Measurements from ENCODE around the gene KIAA1614. TPM values are rescaled to one million over a fixed set of nuclear protein-coding genes. Genes with fewer than 3 reads are reported as not detected.
A peak's percentile ranks its signal among the peaks of the same experiment; 100 is the strongest.
"Not testable (repeated sequence)": the region's sequence is repeated elsewhere in the genome, so short reads cannot be mapped to it uniquely, and the experiment has no call there.

Gene KIAA1614
- polyA plus RNA-seq, 5 donors, result 6.2 to 12.4 (median 9.5) TPM

DNA sequence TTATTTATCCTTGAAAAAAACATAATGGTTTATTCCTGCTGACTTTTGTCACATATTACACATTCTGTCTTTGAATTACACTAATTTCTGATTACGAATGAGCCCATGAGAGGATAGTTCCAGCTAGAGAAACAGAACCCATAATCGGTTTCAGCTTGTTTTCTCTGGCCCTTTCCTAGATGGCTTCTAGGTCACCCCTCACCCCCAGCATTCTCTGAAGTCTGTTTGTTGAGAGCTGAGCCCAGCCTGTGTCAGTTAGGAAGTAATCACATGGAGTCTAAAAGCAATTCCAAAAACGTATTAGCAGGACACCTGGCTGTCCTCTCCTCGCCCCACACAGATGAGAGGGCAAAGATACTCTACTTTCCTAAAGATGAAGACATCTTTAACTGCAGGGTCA lies 48.9 kb downstream of the KIAA1614 start:
- no peak for DNase-seq

DNA sequence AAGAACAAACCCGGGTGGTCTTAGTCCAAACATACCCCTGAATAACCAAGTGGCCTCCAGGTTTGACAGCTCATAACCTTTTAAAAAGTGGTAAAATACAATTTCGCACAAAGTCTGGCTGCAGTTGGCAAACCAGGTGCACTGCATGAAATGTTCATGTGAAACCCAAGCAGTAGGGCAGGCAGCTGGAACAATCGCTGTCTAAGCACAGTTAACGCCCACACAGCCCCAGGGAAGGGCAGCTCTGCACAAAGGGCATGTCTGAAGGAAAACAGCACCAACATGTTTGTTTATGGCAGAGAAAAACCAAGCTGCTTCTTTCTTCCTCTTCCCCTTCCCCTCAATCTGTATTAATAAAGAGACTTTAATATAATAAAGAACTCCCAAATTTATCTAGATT lies 49.5 kb downstream of the KIAA1614 start:
- DNase-seq, result no peak

DNA sequence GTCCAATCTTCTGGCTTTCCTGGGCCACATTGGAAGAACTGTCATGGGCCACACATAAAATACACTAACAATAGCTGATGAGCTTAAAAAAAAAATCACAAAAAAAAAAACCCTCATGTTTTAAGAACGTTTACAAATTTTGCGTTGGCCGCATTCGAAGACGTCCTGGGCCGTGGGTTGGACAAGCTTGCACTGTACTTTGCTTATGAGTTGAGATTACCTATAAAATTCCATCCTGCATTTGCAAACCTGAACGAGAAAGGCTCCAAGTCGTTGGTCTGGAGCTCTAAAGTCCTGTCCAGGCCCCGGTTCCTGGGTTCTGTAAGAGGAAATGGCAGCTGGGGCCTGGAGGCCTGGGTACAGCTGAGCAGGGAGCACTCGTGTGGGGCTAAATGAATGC lies 51.4 kb downstream of the KIAA1614 start:
- DNase-seq, result no peak

- no peak for DNase-seq
Measured at GRCh38 chr1:180964595-180964994, 51.9 kb downstream of the KIAA1614 start.

GRCh38 chr1:180966312-180966711 lies 53.6 kb downstream of the KIAA1614 start:
- no peak for DNase-seq

GRCh38 chr1:180966744-180967536 lies 54.2 kb downstream of the KIAA1614 start:
- no peak for DNase-seq

DNA sequence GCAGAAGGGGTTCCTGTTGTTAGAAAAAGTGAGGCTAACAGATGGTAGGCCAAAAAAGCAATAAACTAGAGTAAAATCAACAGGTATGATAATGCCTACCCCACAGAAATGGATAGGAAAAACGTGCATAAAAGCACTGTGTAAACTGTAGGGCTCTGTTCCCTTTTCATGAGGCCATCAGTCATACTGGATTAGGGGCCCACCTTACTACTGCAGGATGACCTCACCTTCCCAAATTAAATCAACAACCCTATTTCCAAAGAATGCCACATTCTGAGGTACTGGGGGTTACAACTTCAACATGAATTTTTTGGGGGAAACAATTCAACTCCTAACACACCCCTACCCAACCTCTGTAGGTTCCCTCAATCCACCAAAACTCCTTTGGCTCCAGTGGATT lies 54.9 kb downstream of the KIAA1614 start:
- no peak for DNase-seq

DNA sequence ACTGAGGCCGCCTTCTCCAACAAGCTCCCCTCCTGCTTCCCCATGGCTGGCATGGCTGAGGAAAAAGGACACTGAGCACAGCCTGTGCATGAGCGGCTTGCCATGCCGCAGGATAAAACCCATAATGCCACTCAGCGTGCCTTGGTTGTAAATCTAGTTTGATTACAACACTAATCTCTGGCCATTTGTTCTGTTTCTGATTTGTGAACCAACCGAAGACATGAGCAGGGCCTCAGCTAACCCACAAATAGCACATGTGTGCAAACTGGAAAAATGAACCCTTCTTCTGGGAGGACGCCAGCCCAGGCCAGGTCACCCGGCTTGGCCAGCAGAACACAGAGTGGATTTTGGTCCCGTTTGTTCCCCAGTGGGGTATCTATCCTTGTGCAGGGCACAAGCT lies 56.1 kb downstream of the KIAA1614 start:
- DNase-seq, result not testable (repeated sequence)

- no peak for DNase-seq
Measured at GRCh38 chr1:180969434-180969833, 56.7 kb downstream of the KIAA1614 start.

GRCh38 chr1:180970333-180971079 lies 57.8 kb downstream of the KIAA1614 start:
- no peak for DNase-seq

- DNase-seq, result no peak
Measured at GRCh38 chr1:180971273-180971997, 58.7 kb downstream of the KIAA1614 start.

DNA sequence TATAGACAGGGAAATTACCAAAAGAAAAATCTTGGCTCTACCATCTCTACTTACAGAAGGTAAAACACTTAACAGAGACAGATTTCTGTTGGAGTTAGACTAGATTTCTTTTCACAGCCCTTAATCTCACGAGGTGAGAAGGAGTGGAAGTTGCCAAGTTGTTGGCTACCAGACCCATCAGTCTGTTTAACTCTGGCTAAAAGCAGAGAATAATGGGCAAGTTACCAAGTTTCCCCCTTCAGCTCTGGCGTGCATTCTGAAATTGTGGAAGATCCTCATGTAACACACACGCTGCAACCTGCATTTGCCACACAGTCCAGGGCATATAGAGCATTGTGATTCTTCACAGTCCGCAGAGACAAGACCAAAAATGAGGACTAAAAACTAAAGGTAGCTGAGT lies 60.7 kb downstream of the KIAA1614 start:
- no peak for DNase-seq

GRCh38 chr1:180974236-180974635 lies 61.5 kb downstream of the KIAA1614 start:
- DNase-seq, result no peak

GRCh38 chr1:180975551-180975950 lies 62.9 kb downstream of the KIAA1614 start:
- DNase-seq, result no peak

DNA sequence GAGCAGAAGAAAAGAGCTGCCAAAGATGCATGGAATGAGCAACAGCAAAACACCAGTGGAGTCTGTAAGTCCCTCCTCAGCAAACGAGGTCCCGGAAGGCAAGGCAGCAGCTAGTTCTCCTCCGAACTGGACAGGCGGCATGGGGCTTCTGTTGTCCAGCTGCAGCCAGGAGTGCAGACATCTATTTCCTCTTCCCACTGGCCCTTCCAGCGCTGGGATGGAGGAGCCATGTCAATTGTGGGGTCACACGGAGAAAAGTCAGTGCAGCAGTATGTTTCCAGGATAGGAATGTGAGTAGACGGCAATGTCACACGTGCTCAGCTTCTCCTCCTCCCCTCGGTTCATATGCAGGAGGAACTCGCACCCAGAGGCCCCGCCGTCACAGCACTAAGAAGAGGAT lies 63.5 kb downstream of the KIAA1614 start:
- no peak for DNase-seq

- DNase-seq, result no peak
Measured at GRCh38 chr1:180976732-180977357, 64.1 kb downstream of the KIAA1614 start.

DNA sequence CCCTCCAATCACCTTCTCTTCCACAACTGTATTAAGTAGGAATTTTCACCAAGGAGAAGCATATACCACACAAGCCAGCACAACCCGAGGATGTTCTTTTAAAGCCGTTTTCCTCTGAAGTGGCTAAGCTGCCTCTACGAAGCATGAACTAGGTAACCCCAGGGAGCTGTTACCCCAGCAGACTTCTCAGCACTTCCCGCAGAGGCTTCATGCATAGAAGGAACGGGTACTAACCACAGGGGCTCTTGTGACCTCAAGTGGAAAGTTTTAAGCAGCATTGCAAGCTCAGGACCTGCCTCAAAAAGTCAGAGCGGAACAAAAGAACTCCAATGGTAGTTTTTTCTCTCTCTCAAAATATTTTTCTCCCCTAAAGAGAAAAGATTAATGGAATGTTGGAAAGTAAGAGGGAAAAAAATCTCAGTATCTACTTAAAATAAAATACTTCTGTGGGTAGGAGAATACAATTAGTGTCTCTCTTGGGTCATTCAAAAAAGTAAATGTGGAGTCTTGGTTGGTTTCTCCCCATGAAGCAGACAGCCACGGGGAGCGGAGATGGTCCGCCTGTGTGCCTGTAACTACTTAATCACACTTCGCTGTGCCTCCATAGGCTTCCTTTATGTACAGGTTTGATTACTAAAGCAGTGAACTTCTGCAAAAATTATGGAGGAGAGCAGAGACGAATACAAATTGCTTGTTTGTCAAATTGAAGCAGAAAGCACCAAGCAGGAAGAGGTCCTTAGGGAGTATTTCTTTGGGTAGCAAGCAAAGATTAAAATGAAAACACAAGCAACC lies 69.1 kb downstream of the KIAA1614 start:
- DNase-seq, result peak in 1 of 2 donors; percentile 8

- DNase-seq, result no peak
Measured at GRCh38 chr1:180982422-180982821, 69.7 kb downstream of the KIAA1614 start.

DNA sequence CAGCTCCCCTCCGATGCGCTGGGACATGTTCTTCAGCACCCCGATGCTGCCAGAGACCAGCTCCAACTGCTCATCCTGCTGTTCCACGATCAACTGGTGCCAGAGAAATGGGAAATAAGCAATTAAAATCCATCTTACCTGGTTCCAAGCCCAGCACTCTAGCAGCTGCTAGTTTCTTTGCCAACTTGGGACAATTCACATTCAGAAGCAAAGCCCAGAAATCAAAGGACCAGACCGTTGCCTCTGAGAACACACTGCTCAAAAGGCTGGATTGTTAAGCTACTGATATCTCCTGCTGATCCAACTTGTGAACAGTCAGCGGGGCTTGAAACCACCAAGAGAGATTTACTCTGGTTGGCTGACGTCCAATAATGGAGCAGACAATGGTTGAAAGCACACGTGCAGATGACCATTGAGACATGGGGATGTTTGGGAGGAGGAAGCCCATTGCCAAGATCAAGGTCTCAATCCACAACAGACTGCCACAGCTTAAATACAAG lies 75.6 kb downstream of the KIAA1614 start:
- no peak for DNase-seq

GRCh38 chr1:180994262-180994661 lies 81.6 kb downstream of the KIAA1614 start:
- DNase-seq, result no peak

Data from right lung (tissue), 5 donors.